Large intestine (tissue), 3 donors: ENCODE data around the gene SYTL2. TPM values are rescaled to one million over a fixed set of nuclear protein-coding genes. Genes with fewer than 3 reads are reported as not detected.
A peak's percentile ranks its signal among the peaks of the same experiment; 100 is the strongest.
"Not testable (repeated sequence)": the region's sequence is repeated elsewhere in the genome, so short reads cannot be mapped to it uniquely, and the experiment has no call there.

Experiments used
- DNase-seq, 2 donors: peaks; one replicate each; pipeline versions ENCODE4 v3.0.0 to v3.0.0-alpha.2; 2013
- H3K27ac ChIP-seq: one replicate; pipeline ENCODE4 v1.5.1; 2013; ENCODE audit warnings: low read length
- H3K27me3 ChIP-seq: 2 replicates; pipeline ENCODE4 v1.6.1; 2013; ENCODE audit warnings: low read length; ENCODE audit not compliant: control insufficient read depth, insufficient read depth
- H3K36me3 ChIP-seq: 2 replicates; pipeline ENCODE4 v1.6.1; 2013; ENCODE audit warnings: low read length; ENCODE audit not compliant: control insufficient read depth, insufficient read depth
- H3K4me1 ChIP-seq: one replicate; pipeline ENCODE4 v1.6.1; 2013; ENCODE audit warnings: low read length; ENCODE audit not compliant: control insufficient read depth, insufficient read depth
- H3K4me3 ChIP-seq: one replicate; pipeline ENCODE4 v1.5.1; 2013; ENCODE audit warnings: low read length
- H3K9me3 ChIP-seq: one replicate; pipeline ENCODE4 v1.6.1; 2013; ENCODE audit warnings: mild to moderate bottlenecking, low read depth, low read length, moderate library complexity; ENCODE audit not compliant: control insufficient read depth
- WGBS: methylation state at CpG from one replicate; pipeline ENCODE4 v1.1.5; 2013; ENCODE audit warnings: low lambda C conversion rate; ENCODE audit not compliant: insufficient coverage; 5-methylcytosine and 5-hydroxymethylcytosine counted together
- polyA plus RNA-seq: library from polyadenylated mRNA; unstranded; fragments of 120-200 nt; gene quantifications from one replicate; pipeline ENCODE4 v1.2.1, GENCODE V29; 2013

The SYTL2 gene
- polyA plus RNA-seq, 1 donor, result 40.9 TPM

DNA sequence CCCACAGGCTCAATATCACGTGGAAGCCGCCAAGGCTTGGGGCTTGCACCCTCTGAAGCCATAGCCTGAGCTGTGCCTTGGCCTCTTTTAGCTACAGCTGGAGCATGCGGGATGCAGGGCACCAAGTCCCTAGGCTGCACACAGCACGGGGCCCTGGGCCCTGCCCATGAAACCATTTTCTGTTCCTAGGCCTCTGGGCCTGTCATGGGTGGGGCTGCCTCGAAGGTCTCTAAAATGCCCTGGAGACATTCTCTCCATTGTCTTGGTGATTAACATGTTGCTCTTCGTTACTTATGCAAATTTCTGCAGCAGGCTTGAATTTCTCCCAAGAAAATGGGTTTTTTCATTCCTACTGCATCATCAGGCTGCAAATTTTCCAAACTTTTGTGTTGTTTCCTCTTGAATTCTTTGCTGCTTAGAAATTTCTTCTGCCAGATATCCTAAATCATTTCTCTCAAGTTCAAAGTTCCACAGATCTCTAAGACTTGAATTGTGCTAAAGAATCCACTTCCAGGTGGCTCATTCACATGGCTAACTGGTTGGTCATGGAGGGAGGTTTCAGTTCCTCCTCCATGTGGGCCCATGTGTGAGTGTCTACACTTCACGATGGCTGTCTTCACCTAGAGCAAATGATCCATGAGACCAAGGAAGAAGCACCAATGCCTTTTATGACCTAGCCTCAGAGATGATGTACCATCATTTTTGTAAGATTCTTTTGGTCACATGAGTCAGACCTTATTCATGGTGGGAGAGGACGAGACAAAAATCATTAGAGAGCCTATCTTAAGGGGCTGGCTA, 138.6 kb downstream of the SYTL2 start:
- Histone ChIP-seq H3K9me3 (no peaks in the 10 kb centered on the region), H3K27me3 (no peaks in the 10 kb centered on the region)
- 75% methylated on average over 1 of the region's 8 CpGs for WGBS

DNA sequence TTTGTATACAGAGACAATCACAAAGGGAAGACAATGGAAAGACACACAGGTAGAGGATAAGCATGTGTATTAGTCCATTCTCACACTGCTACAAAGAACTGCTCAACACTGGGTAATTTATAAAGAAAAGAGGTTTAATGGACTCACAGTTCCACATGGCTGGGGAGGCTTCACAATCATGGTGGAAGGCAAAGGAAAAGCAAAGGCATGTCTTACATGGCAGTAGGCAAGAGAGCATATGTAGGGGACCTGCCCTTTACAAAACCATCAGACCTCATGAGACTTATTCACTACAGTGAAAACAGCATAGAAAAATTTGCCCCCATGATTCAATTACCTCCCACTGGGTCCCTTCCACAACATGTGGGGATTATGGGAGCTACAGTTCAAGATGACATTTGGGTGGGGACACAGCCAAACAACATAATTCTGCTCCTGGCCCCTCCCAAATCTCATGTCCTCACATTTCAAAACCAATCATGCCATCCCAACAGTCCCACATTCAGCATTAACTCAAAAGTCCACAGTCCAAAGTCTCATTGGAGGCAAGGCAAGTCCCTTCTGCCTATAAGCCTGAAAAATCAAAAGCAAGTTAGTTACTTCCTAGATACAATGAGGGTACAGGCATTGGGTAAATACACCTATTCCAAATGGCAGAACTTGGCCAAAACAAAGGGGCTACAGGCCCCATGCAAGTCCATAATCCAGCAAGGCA, 139.8 kb downstream of the SYTL2 start:
- not testable (repeated sequence) for H3K36me3 ChIP-seq, H3K27me3 ChIP-seq, H3K4me3 ChIP-seq, H3K9me3 ChIP-seq, H3K4me1 ChIP-seq, H3K27ac ChIP-seq
- peak in 1 of 2 donors; percentile 36 for DNase-seq

More for the DNA sequence above, 138.6 kb downstream of the SYTL2 start:
- no peak overlapping the region for H3K27ac ChIP-seq
- H3K36me3 ChIP-seq, result no peaks in the 10 kb centered on the region
- no peak overlapping the region for H3K4me3 ChIP-seq
- no peak for DNase-seq
- peaks cover 3% of the 10 kb centered on the region for H3K4me1 ChIP-seq

GRCh38 chr11:85668157-85668556, 142.8 kb downstream of the SYTL2 start:
- Histone ChIP-seq H3K27ac (no peak overlapping the region), H3K9me3 (no peaks in the 10 kb centered on the region), H3K4me3 (no peak overlapping the region), H3K27me3 (no peaks in the 10 kb centered on the region), H3K36me3 (peaks cover under 1% of the 10 kb centered on the region), H3K4me1 (peaks cover 7% of the 10 kb centered on the region)
- 100% methylated on average over 1 of the region's 1 CpG for WGBS
- DNase-seq, result no peak

DNA sequence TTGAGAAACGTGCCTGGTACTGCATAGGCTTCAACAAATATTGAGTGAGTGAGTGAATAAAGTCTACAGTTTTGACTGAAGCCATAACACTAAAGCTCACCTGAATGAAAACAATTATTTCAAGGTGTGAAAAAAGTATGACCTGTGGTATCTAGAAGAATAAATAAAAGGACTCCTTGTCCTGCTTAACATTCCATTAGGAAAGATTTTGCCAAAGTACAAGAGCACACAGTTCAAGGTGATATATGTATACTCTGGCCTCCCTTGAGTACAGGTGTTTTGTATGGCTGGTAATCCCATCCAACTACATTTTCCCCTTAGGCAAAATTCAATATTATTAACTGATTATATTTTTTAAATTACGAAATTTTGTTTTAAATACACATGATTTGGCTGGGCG, 144.3 kb downstream of the SYTL2 start:
- Histone ChIP-seq H3K27me3 (no peaks in the 10 kb centered on the region), H3K27ac (no peak overlapping the region), H3K9me3 (no peaks in the 10 kb centered on the region), H3K4me1 (peaks cover 7% of the 10 kb centered on the region), H3K4me3 (no peak overlapping the region), H3K36me3 (peaks cover 5% of the 10 kb centered on the region)
- WGBS, result no CpG with 5 or more reads among the region's 3 CpGs
- no peak for DNase-seq

DNA sequence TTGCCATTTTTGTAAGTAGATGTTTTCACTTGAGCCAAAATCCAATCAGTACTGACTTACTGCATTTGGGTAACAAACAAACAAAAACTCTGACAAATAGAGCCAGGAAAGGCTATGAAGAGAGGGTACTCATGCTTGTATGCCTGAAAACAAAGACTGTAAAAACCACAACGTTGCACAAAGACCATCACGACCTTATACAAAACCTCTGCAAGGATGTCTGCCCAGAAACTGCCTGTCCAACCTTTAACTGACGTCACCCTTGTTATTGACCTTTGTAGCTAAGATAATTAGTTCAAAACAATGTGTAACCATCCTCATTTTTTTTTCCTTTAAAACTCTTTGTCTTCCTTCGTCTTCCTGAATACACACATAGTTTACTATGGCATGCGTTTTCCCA, 145.2 kb downstream of the SYTL2 start:
- Histone ChIP-seq H3K36me3 (peaks cover 5% of the 10 kb centered on the region), H3K9me3 (no peaks in the 10 kb centered on the region), H3K4me3 (no peak overlapping the region), H3K27ac (peak overlapping the region; percentile 99), H3K27me3 (no peaks in the 10 kb centered on the region), H3K4me1 (peaks cover 9% of the 10 kb centered on the region)
- WGBS, result 35% methylated on average over 3 of the region's 5 CpGs
- DNase-seq, result peak in 1 of 2 donors; percentile 82

GRCh38 chr11:85664615-85665481, 146.1 kb downstream of the SYTL2 start, which contains the start of gene CREBZF:
Gene CREBZF, minus strand, starts transcription at chr11:85665129. Its CDS starts 254 bp downstream, at chr11:85664875.
- peak; percentile 93 to 96 for DNase-seq
- H3K36me3 ChIP-seq, result peaks cover 10% of the 10 kb centered on the region
- peaks cover 9% of the 10 kb centered on the region for H3K4me1 ChIP-seq
- H3K9me3 ChIP-seq, result no peaks in the 10 kb centered on the region
- H3K27me3 ChIP-seq, result no peaks in the 10 kb centered on the region
- peak within 1 kb of the TSS; percentile 99 for H3K27ac ChIP-seq
- peak within 1 kb of the TSS; percentile 98 for H3K4me3 ChIP-seq
- WGBS, result no CpG with 5 or more reads among the region's 67 CpGs

GRCh38 chr11:85663753-85664614, 147.0 kb downstream of the SYTL2 start:
- Histone ChIP-seq H3K9me3 (no peaks in the 10 kb centered on the region), H3K4me1 (peaks cover 9% of the 10 kb centered on the region), H3K36me3 (peaks cover 13% of the 10 kb centered on the region), H3K27ac (peak overlapping the region; percentile 99), H3K27me3 (no peaks in the 10 kb centered on the region), H3K4me3 (peak overlapping the region; percentile 98)
- DNase-seq, result peak; percentile 76 to 87
- no CpG with 5 or more reads among the region's 73 CpGs for WGBS

GRCh38 chr11:85663080-85663752, 147.7 kb downstream of the SYTL2 start:
- H3K9me3 ChIP-seq, result no peaks in the 10 kb centered on the region
- H3K4me3 ChIP-seq, result peak overlapping the region; percentile 98
- H3K27ac ChIP-seq, result peak overlapping the region; percentile 99
- WGBS, result 0% methylated on average over 3 of the region's 10 CpGs
- peaks cover 13% of the 10 kb centered on the region for H3K36me3 ChIP-seq
- H3K4me1 ChIP-seq, result peaks cover 9% of the 10 kb centered on the region
- DNase-seq, result peak in 1 of 2 donors; percentile 30
- no peaks in the 10 kb centered on the region for H3K27me3 ChIP-seq

DNA sequence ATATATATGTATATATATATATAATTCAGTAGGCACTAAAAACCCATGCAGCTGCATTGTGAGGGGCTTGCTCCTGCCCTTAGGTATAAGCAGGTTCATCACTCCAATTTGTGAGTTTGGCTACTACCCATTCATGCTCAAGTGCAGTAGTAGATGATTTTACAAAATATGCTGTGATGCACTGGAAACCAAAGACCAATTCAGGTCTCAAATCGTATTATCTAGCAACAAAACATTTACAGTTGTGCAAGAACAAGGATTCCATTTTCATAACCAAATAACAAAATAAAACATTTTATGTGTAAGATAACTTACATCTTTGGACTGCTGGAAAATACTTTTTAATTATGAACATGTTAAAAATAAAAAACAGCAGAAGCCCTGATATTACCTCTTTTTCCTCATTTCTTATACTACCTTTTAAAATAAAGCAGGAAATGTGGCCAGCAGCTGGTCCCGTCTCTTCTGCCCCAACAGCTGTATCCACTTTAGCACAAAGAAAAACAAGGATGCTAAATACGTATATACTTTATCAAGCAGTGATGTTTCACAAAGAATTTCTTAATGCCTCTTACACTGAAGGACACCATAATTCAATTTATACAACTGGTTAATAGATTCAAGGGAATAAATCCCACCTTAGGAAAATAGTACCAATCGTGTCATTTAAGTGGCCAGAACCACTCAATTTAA, 148.8 kb downstream of the SYTL2 start:
- H3K9me3 ChIP-seq, result no peaks in the 10 kb centered on the region
- 7% methylated on average over 3 of the region's 4 CpGs for WGBS
- no peak for DNase-seq
- H3K36me3 ChIP-seq, result peaks cover 18% of the 10 kb centered on the region
- peaks cover 9% of the 10 kb centered on the region for H3K4me1 ChIP-seq
- H3K4me3 ChIP-seq, result peak overlapping the region; percentile 98
- H3K27ac ChIP-seq, result no peak overlapping the region
- H3K27me3 ChIP-seq, result no peaks in the 10 kb centered on the region
